Breast epithelium (tissue), 3 donors: ENCODE results near the gene CSNK1E.

Experiments
- POLR2A ChIP-seq: fragments of 450-650 bp; IDR thresholded peaks from one replicate; pipeline ENCODE4 v1.6.1; 2016; ENCODE audit warnings: antibody characterized with exemption, mild to moderate bottlenecking, moderate library complexity
- POLR2AphosphoS5 ChIP-seq, 3 donors: sonication (generic); formaldehyde crosslinking; IDR thresholded peaks; one replicate each; pipeline ENCODE4 v1.6.1; 2017; ENCODE audit warnings: antibody characterized with exemption in 3 of 3
- TF ChIP-seq, protein P1 (sequence below), 3 donors: fragments of 450-650 bp; IDR thresholded peaks; one replicate each; pipeline ENCODE4 v1.5.1; 2016 to 2017; ENCODE audit warnings: antibody characterized with exemption in 3 of 3, mild to moderate bottlenecking in 3 of 3, moderate library complexity in 3 of 3

DNA sequence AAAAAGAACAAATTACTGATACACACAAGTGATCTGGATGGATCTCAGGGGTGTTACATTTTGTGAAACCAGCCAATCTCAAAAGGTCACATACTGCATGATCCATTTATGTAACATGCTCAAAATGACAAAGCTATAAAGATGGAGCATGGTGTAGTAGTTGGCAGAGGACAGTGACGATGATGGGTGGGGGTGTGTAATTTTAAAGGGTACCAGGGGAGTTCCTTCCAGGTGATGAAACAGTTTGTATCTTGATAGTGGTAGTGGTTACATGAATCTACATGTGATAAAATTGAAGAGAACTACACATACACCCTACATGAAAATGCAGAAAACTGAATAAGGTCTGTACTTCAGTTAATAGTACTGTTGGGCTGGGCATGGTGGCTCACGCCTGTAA is 61.5 kb downstream of the CSNK1E start:
- TF ChIP-seq, protein P1, sequence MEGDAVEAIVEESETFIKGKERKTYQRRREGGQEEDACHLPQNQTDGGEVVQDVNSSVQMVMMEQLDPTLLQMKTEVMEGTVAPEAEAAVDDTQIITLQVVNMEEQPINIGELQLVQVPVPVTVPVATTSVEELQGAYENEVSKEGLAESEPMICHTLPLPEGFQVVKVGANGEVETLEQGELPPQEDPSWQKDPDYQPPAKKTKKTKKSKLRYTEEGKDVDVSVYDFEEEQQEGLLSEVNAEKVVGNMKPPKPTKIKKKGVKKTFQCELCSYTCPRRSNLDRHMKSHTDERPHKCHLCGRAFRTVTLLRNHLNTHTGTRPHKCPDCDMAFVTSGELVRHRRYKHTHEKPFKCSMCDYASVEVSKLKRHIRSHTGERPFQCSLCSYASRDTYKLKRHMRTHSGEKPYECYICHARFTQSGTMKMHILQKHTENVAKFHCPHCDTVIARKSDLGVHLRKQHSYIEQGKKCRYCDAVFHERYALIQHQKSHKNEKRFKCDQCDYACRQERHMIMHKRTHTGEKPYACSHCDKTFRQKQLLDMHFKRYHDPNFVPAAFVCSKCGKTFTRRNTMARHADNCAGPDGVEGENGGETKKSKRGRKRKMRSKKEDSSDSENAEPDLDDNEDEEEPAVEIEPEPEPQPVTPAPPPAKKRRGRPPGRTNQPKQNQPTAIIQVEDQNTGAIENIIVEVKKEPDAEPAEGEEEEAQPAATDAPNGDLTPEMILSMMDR (IDR thresholded peaks at IDR 0.05) = no peak
- no peak for TF ChIP-seq POLR2A
- no peak for TF ChIP-seq POLR2AphosphoS5 (IDR thresholded peaks at IDR 0.05)
